HG03280 (cell line): ENCODE data around the gene SLC16A2.

Experiments
- ATAC-seq: cut with Tn5 transposase; IDR thresholded peaks from one replicate; pipeline ENCODE4 v1.9.1; 2021; ENCODE audit warnings: mild to moderate bottlenecking, moderate library complexity; ENCODE audit not compliant: unreplicated experiment

The SLC16A2 gene

GRCh38 chrX:74535408-74536151 is 114.3 kb downstream of the SLC16A2 start:
- peak; percentile 43 for ATAC-seq

- ATAC-seq = peak; percentile 63
These were observed 115.0 kb downstream of the SLC16A2 start for GRCh38 chrX:74536152-74536831.

- ATAC-seq = no peak
These were observed 115.6 kb downstream of the SLC16A2 start for GRCh38 chrX:74536832-74537371.

- ATAC-seq = no peak
These were observed 119.4 kb downstream of the SLC16A2 start for GRCh38 chrX:74540635-74541249.

- ATAC-seq = no peak
These were observed 124.7 kb downstream of the SLC16A2 start for GRCh38 chrX:74545880-74546523.

- no peak for ATAC-seq
These were observed 125.7 kb downstream of the SLC16A2 start for GRCh38 chrX:74546984-74547383.

GRCh38 chrX:74550295-74550802 is 129.1 kb downstream of the SLC16A2 start:
- peak; percentile 86 for ATAC-seq

- no peak for ATAC-seq
These were observed 130.6 kb downstream of the SLC16A2 start for GRCh38 chrX:74551934-74552333.

- ATAC-seq = no peak
These were observed 136.1 kb downstream of the SLC16A2 start for GRCh38 chrX:74557378-74557777.

- ATAC-seq = no peak
These were observed 156.8 kb downstream of the SLC16A2 start for GRCh38 chrX:74578137-74578536.

GRCh38 chrX:74579597-74580198 is 158.4 kb downstream of the SLC16A2 start:
- no peak for ATAC-seq
